ENCODE results near the gene KBTBD13. TPM values are rescaled to one million over a fixed set of nuclear protein-coding genes. Genes with fewer than 3 reads are reported as not detected.
"Not testable (repeated sequence)": the region's sequence is repeated elsewhere in the genome, so short reads cannot be mapped to it uniquely, and the experiment has no call there.

KBTBD13 gene
- total and polyA plus RNA-seq, 4 donors, result 0.04 to 0.23 (median 0.18) TPM

DNA sequence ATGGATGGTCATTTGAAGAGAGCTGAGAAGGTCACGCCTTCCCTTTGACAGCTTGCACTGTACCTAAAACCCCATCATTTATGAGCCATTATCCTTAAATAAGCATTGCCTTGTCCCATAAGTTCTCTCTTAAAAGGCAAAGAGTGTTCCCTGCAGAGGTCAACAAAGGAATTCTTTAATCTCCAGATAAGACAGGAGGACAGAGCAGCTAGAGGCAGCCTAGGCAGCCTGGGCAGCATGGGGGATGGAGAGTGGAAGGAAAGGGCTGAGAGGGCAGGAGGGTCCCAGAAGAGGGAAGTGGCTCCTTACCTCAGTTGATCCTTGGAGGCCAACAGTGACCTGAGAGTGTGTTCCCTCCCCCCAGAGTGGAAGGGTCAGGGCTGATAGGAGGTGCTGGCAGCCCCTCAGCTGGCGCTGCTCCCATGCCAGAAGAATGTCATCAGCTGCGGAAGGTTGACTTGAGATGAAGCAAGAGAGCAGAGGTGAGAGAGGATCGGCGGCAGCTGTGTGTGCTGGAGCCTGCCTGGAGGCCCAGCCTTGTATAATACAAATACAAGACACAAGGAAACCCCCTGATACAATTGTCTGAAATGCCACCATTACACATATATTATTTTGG is 12.8 kb downstream of the KBTBD13 start:
- TF ChIP-seq CTCF (IDR thresholded peaks at IDR 0.05; ENCODE audit: control extremely low read depth, extremely low read depth), result no peak
- WGBS, 2 donors, result 47 to 71% methylated on average over 5 of the region's 5 CpGs
- Histone ChIP-seq H3K4me3 (no peak overlapping the region), H3K27me3 (ENCODE audit: control insufficient read depth in 3 of 3, insufficient read depth in 3 of 3, low read length in 2 of 3) (no peaks in the 10 kb centered on the region), H3K27ac (ENCODE audit: low read depth in 1 of 2, low read length in 1 of 2) (peak overlapping the region; percentile 82 to 84), H3K36me3 (ENCODE audit: control insufficient read depth in 4 of 4, insufficient read depth in 4 of 4, low read length in 4 of 4) (no peaks in the 10 kb centered on the region), H3K9ac (ENCODE audit: insufficient read depth in 1 of 2, low read length in 2 of 2) (no peak overlapping the region), H3K4me1 (ENCODE audit: control insufficient read depth in 5 of 5, insufficient read depth in 5 of 5, low read length in 5 of 5) (peaks cover 0 to 87% (median 61%) of the 10 kb centered on the region in 5 donors), H3K9me3 (ENCODE audit: control insufficient read depth in 4 of 4, insufficient read depth in 3 of 4, low read length in 3 of 4) (no peaks in the 10 kb centered on the region)
- DNase-seq (peak; percentile 97 to 99 (median 98)), ATAC-seq (ENCODE audit: insufficient read depth, low FRiP score) (no peak)

DNA sequence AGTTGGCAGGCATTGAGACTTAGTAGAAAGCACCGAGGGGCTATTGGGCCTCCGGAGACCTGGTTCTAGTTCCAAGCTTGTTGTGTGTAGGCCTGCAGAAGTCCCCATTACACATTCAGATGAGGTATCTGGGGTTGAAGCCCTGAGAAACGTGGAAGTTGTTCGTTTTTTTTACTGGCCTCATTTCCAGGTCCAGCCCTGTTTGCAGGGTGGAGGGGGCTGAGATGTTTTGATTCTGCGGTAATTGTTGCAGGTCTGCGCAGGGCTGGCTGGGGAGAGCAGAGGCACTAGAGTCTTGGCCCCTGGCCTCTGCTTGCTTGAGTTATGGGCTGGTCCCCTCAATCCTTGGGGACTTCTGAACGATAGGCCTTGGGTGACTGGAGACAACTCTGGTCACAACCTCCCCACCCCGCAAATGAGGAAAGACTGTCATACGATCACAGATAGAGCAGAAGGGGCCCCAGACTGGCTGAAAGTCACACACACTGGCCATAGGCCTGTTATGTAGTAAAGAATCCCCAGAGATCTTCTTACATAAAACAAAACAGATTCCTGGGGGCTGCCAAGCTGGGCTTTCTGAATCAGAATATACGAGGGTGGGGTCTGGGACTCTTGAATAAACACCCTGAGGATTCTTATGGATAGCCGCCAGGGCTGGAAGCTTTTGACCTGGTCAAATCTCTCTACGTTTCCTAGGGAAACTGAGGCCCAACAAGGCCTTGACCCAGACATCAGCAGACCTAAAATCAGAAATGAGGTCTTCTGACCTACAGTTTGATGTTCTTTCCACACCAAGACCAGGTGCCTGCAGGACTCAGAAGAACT is 15.6 kb downstream of the KBTBD13 start:
- DNase-seq (peak in 1 of 3 donors; percentile 61), ATAC-seq (ENCODE audit: insufficient read depth, low FRiP score) (no peak)
- no peak for TF ChIP-seq CTCF (IDR thresholded peaks at IDR 0.05; ENCODE audit: control extremely low read depth, extremely low read depth)

DNA sequence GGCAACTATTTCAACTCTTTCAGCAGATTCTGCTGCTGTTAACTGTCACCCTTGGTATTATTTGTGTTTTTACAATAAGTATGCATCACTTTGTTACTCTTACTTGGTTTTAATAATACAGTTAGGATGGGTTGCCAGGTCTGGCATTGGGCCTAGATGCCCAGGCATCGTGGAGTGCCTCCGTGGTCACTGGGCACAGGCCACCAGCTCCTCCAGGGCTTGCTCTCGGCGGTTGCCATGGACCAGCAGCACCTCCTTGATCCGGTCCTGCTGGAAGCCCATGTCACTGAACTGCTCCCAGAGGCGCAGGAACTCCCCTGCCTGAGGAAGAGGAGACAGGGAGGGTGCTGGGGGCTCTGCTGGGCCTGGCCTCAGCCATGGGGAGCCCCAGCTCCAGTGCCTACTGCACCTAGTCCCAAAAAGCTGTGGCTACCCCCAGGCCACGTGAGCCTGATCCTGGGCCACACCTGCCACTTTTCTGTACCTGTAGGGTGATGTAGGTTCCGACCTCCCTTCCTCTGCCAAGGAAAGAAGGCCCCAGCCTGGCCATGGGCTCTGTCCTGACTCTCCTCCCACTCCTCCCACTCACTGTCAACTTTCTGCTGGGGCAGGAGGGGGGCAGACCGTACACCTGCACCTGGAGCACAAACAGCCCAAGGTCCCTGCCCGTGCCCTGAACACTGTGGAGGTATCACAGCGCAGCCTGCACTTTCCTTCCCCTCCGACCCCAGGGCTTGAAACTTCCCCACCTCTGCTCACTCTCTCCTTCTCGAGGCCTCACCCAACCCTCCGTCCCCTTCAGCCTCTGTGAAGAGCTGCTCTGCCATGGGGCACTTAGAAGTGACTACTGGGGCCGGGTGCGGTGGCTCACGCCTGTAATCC is 16.6 kb downstream of the KBTBD13 start:
- Histone ChIP-seq H3K4me3 (no peak overlapping the region), H3K27me3 (ENCODE audit: control insufficient read depth in 3 of 3, insufficient read depth in 3 of 3, low read length in 2 of 3) (no peaks in the 10 kb centered on the region), H3K36me3 (ENCODE audit: control insufficient read depth in 4 of 4, insufficient read depth in 4 of 4, low read length in 4 of 4) (peaks cover 0 to 10% (median 4%) of the 10 kb centered on the region in 4 donors), H3K4me1 (ENCODE audit: control insufficient read depth in 5 of 5, insufficient read depth in 5 of 5, low read length in 5 of 5) (peaks cover 0 to 59% (median 28%) of the 10 kb centered on the region in 5 donors), H3K9ac (ENCODE audit: insufficient read depth in 1 of 2, low read length in 2 of 2) (no peak overlapping the region), H3K9me3 (ENCODE audit: control insufficient read depth in 4 of 4, insufficient read depth in 3 of 4, low read length in 3 of 4) (no peaks in the 10 kb centered on the region), H3K27ac (ENCODE audit: low read depth in 1 of 2, low read length in 1 of 2) (no peak overlapping the region)
- WGBS, 2 donors, result 88 to 97% methylated on average over 16 to 17 of the region's 17 CpGs
- no peak for ATAC-seq (ENCODE audit: insufficient read depth, low FRiP score)
- DNase-seq, result no peak
- TF ChIP-seq CTCF (IDR thresholded peaks at IDR 0.05; ENCODE audit: control extremely low read depth, extremely low read depth), result no peak

More for the DNA sequence above, 15.6 kb downstream of the KBTBD13 start:
- H3K27ac ChIP-seq (ENCODE audit: low read depth in 1 of 2, low read length in 1 of 2), result peak overlapping the region in 1 of 2 donors; percentile 45
- H3K4me3 ChIP-seq, result no peak overlapping the region
- no peaks in the 10 kb centered on the region for H3K27me3 ChIP-seq (ENCODE audit: control insufficient read depth in 3 of 3, insufficient read depth in 3 of 3, low read length in 2 of 3)
- no peaks in the 10 kb centered on the region for H3K9me3 ChIP-seq (ENCODE audit: control insufficient read depth in 4 of 4, insufficient read depth in 3 of 4, low read length in 3 of 4)
- no peaks in the 10 kb centered on the region for H3K36me3 ChIP-seq (ENCODE audit: control insufficient read depth in 4 of 4, insufficient read depth in 4 of 4, low read length in 4 of 4)
- WGBS, 2 donors, result 75 to 84% methylated on average over 12 of the region's 12 CpGs
- peaks cover 0 to 69% (median 38%) of the 10 kb centered on the region in 5 donors for H3K4me1 ChIP-seq (ENCODE audit: control insufficient read depth in 5 of 5, insufficient read depth in 5 of 5, low read length in 5 of 5)
- peak overlapping the region in 1 of 2 donors; percentile 43 for H3K9ac ChIP-seq (ENCODE audit: insufficient read depth in 1 of 2, low read length in 2 of 2)

GRCh38 chr15:65093793-65094170 is 17.2 kb downstream of the KBTBD13 start:
- H3K27ac ChIP-seq (ENCODE audit: low read depth in 1 of 2, low read length in 1 of 2); H3K4me3 ChIP-seq; H3K27me3 ChIP-seq (ENCODE audit: control insufficient read depth in 3 of 3, insufficient read depth in 3 of 3, low read length in 2 of 3); ATAC-seq (ENCODE audit: insufficient read depth, low FRiP score); DNase-seq; H3K9ac ChIP-seq (ENCODE audit: insufficient read depth in 1 of 2, low read length in 2 of 2); H3K9me3 ChIP-seq (ENCODE audit: control insufficient read depth in 4 of 4, insufficient read depth in 3 of 4, low read length in 3 of 4): not testable (repeated sequence)
- 95 to 96% methylated on average over 13 of the region's 13 CpGs for WGBS, 2 donors
- H3K4me1 ChIP-seq (ENCODE audit: control insufficient read depth in 5 of 5, insufficient read depth in 5 of 5, low read length in 5 of 5), result peaks cover 0 to 53% (median 21%) of the 10 kb centered on the region in 5 donors
- H3K36me3 ChIP-seq (ENCODE audit: control insufficient read depth in 4 of 4, insufficient read depth in 4 of 4, low read length in 4 of 4), result peaks cover 0 to 12% (median 8%) of the 10 kb centered on the region in 4 donors

Data from lung (tissue), 12 donors.